Measurements from ENCODE around the gene CAPZB.

Gene CAPZB

GRCh38 chr1:19397217-19397945, 88.0 kb downstream of the CAPZB start:
- TF ChIP-seq JUND (IDR thresholded peaks at IDR 0.05; ENCODE audit: low read depth) = no peak
- in situ Hi-C loops (cut with HindIII; ENCODE audit: low pct_unique_long_range_greater_than_20kb, low sequenced_read_pairs) = no loop called here
- DNase-seq (ENCODE audit: low read depth in 1 of 2, low spot score in 1 of 2) = no peak

GRCh38 chr1:19396280-19396679, 89.1 kb downstream of the CAPZB start:
- no peak for DNase-seq (ENCODE audit: low read depth in 1 of 2, low spot score in 1 of 2)
- in situ Hi-C loops (cut with HindIII; ENCODE audit: low pct_unique_long_range_greater_than_20kb, low sequenced_read_pairs) = no loop called here
- TF ChIP-seq JUND (IDR thresholded peaks at IDR 0.05; ENCODE audit: low read depth) = no peak

- in situ Hi-C loops (cut with HindIII; ENCODE audit: low pct_unique_long_range_greater_than_20kb, low sequenced_read_pairs) = no loop called here
- DNase-seq (ENCODE audit: low read depth in 1 of 2, low spot score in 1 of 2) = no peak
- no peak for TF ChIP-seq JUND (IDR thresholded peaks at IDR 0.05; ENCODE audit: low read depth)
Observed at GRCh38 chr1:19395678-19396192, 89.6 kb downstream of the CAPZB start.

GRCh38 chr1:19393046-19393445, 92.3 kb downstream of the CAPZB start:
- no peak for DNase-seq (ENCODE audit: low read depth in 1 of 2, low spot score in 1 of 2)
- in situ Hi-C loops (cut with HindIII; ENCODE audit: low pct_unique_long_range_greater_than_20kb, low sequenced_read_pairs) = no loop called here
- TF ChIP-seq JUND (IDR thresholded peaks at IDR 0.05; ENCODE audit: low read depth) = no peak

- in situ Hi-C loops (cut with HindIII; ENCODE audit: low pct_unique_long_range_greater_than_20kb, low sequenced_read_pairs) = no loop called here
- TF ChIP-seq JUND (IDR thresholded peaks at IDR 0.05; ENCODE audit: low read depth) = no peak
- no peak for DNase-seq (ENCODE audit: low read depth in 1 of 2, low spot score in 1 of 2)
Observed at GRCh38 chr1:19392221-19392620, 93.1 kb downstream of the CAPZB start.

GRCh38 chr1:19391596-19391981, 93.8 kb downstream of the CAPZB start:
- in situ Hi-C loops (cut with HindIII; ENCODE audit: low pct_unique_long_range_greater_than_20kb, low sequenced_read_pairs) = no loop called here
- DNase-seq (ENCODE audit: low read depth in 1 of 2, low spot score in 1 of 2) = no peak
- TF ChIP-seq JUND (IDR thresholded peaks at IDR 0.05; ENCODE audit: low read depth) = no peak

GRCh38 chr1:19390901-19391595, 94.3 kb downstream of the CAPZB start:
- no peak for TF ChIP-seq JUND (IDR thresholded peaks at IDR 0.05; ENCODE audit: low read depth)
- in situ Hi-C loops (cut with HindIII; ENCODE audit: low pct_unique_long_range_greater_than_20kb, low sequenced_read_pairs) = no loop called here
- peak; percentile 49 to 52 for DNase-seq (ENCODE audit: low read depth in 1 of 2, low spot score in 1 of 2)

- TF ChIP-seq JUND (IDR thresholded peaks at IDR 0.05; ENCODE audit: low read depth) = no peak
- no peak for DNase-seq (ENCODE audit: low read depth in 1 of 2, low spot score in 1 of 2)
- in situ Hi-C loops (cut with HindIII; ENCODE audit: low pct_unique_long_range_greater_than_20kb, low sequenced_read_pairs) = no loop called here
Observed at GRCh38 chr1:19390166-19390850, 95.0 kb downstream of the CAPZB start.

- in situ Hi-C loops (cut with HindIII; ENCODE audit: low pct_unique_long_range_greater_than_20kb, low sequenced_read_pairs) = no loop called here
- no peak for DNase-seq (ENCODE audit: low read depth in 1 of 2, low spot score in 1 of 2)
- TF ChIP-seq JUND (IDR thresholded peaks at IDR 0.05; ENCODE audit: low read depth) = no peak
Observed at GRCh38 chr1:19388980-19389379, 96.4 kb downstream of the CAPZB start.

GRCh38 chr1:19387045-19387467, 98.3 kb downstream of the CAPZB start:
- in situ Hi-C loops (cut with HindIII; ENCODE audit: low pct_unique_long_range_greater_than_20kb, low sequenced_read_pairs) = no loop called here
- TF ChIP-seq JUND (IDR thresholded peaks at IDR 0.05; ENCODE audit: low read depth) = no peak

GRCh38 chr1:19385869-19386591, 99.3 kb downstream of the CAPZB start:
- in situ Hi-C loops (cut with HindIII; ENCODE audit: low pct_unique_long_range_greater_than_20kb, low sequenced_read_pairs) = no loop called here
- no peak for TF ChIP-seq JUND (IDR thresholded peaks at IDR 0.05; ENCODE audit: low read depth)
- DNase-seq (ENCODE audit: low read depth in 1 of 2, low spot score in 1 of 2) = peak; percentile 62 to 80

More at GRCh38 chr1:19387045-19387467, 98.3 kb downstream of the CAPZB start:
- peak in 1 of 2 experiments; percentile 54 for DNase-seq (ENCODE audit: low read depth in 1 of 2, low spot score in 1 of 2)

GRCh38 chr1:19385221-19385620, 100.1 kb downstream of the CAPZB start:
- no peak for TF ChIP-seq JUND (IDR thresholded peaks at IDR 0.05; ENCODE audit: low read depth)
- no peak for DNase-seq (ENCODE audit: low read depth in 1 of 2, low spot score in 1 of 2)
- in situ Hi-C loops (cut with HindIII; ENCODE audit: low pct_unique_long_range_greater_than_20kb, low sequenced_read_pairs) = no loop called here

Measured in T47D (cell line).